ENCODE measurements around the gene STPG2. TPM values are rescaled to one million over a fixed set of nuclear protein-coding genes. Genes with fewer than 3 reads are reported as not detected.

STPG2 gene
- total and polyA plus RNA-seq, 10 of the 15 experiments (the other 5 are each of a cell fraction or from before 2014, with no cell fraction given): 0.13 to 0.24 TPM; not detected in 8

GRCh38 chr4:98102660-98103059, 40.6 kb downstream of the STPG2 start:
- WGBS (ENCODE audit: insufficient coverage, insufficient replicate concordance, low lambda C conversion rate, missing lambda C conversion rate): 0% methylated on average over 1 of the region's 1 CpG
- in situ Hi-C loops (cut with MboI): no loop called here

More at GRCh38 chr4:98102660-98103059, 40.6 kb downstream of the STPG2 start:
- ChIA-PET RAD21 (ENCODE audit: unreplicated experiment) (no interaction called here), POLR2A (no interaction called here), CTCF (interaction anchor here (1.9 kb wide), 1 partner anchor 10 kb away, joined by 10 read pairs; no protein-coding TSS in a partner anchor), SMC1A (ENCODE audit: uncharacterized antibody, unreplicated experiment) (interaction anchor here (0.6 kb wide), 1 partner anchor 1221 kb away, joined by 3 read pairs; no protein-coding TSS in a partner anchor)
- TF ChIP-seq SMC3 (IDR thresholded peaks at IDR 0.05; ENCODE audit: borderline replicate concordance, low read length) (no peak), NRF1 (conservative IDR thresholded peaks at IDR 0.05; ENCODE audit: low read depth, low read length) (no peak), NR2F1 (conservative IDR thresholded peaks at IDR 0.05) (no peak), BCL11A (IDR thresholded peaks at IDR 0.05; ENCODE audit: low read depth, low read length) (no peak), SRF (IDR thresholded peaks at IDR 0.05; ENCODE audit: low read depth in 2 of 2, low read length in 2 of 2) (no peak), IRF5 (IDR thresholded peaks at IDR 0.05; ENCODE audit: borderline replicate concordance) (no peak), CBFB (IDR thresholded peaks at IDR 0.05; ENCODE audit: low read depth) (no peak), PKNOX1 (IDR thresholded peaks at IDR 0.05) (no peak)
- H3K4me1 ChIP-seq (ENCODE audit: control insufficient read depth, insufficient read depth, low read length): no peaks in the 10 kb centered on the region
- H4K20me1 ChIP-seq (ENCODE audit: control insufficient read depth, insufficient read depth): no peaks in the 10 kb centered on the region
- DNase-seq (ENCODE audit: low read depth, low spot score) (no peak), FAIRE-seq (no peak), ATAC-seq (no peak)
- no peak overlapping the region for H3K4me2 ChIP-seq (ENCODE audit: control insufficient read depth, insufficient read depth)
- H3K9me3 ChIP-seq (replicated peaks; ENCODE audit: control insufficient read depth, insufficient read depth, low read length): no peaks in the 10 kb centered on the region
- H2AFZ ChIP-seq (ENCODE audit: control insufficient read depth, low read depth, low read length): no peak overlapping the region
- no peaks in the 10 kb centered on the region for H3K79me2 ChIP-seq (ENCODE audit: control insufficient read depth, insufficient read depth, low read length)
- no peak overlapping the region for H3K4me3 ChIP-seq
- intact Hi-C loops (cut with micrococcal nuclease; ENCODE audit: unreplicated experiment): no loop called here
- no peaks in the 10 kb centered on the region for H3K36me3 ChIP-seq (ENCODE audit: control insufficient read depth in 2 of 2, insufficient read depth in 2 of 2, low read length in 1 of 2)
- BruUV-seq (replicated peaks): no TSS peak
- H3K27ac ChIP-seq (ENCODE audit: control insufficient read depth, insufficient read depth): no peak overlapping the region
- no peak overlapping the region for H3K9ac ChIP-seq (ENCODE audit: control insufficient read depth, insufficient read depth, low read length)
- no peaks in the 10 kb centered on the region for H3K27me3 ChIP-seq (replicated peaks in 1 of 2; ENCODE audit: control insufficient read depth in 2 of 2, insufficient read depth in 2 of 2, low read length in 1 of 2)
